A673 (cell line): ENCODE measurements around the gene GDF15. TPM values are rescaled to one million over a fixed set of nuclear protein-coding genes. Genes with fewer than 3 reads are reported as not detected.
A peak's percentile ranks its signal among the peaks of the same experiment; 100 is the strongest.

Experiments used
- BruUV-seq: library from RNA; stranded (reverse); fragments of 400-500 nt; replicated peaks from 2 replicates; lab custom pipeline; 2021; lab: Mats Ljungman, UMichigan
- CTCF ChIA-PET: fragments of 300-600 bp; sonication (Branson Sonifier 250); formaldehyde crosslinking; loops from one replicate; lab custom pipeline; 2022; ENCODE audit warnings: antibody characterized with exemption; lab: Charles Lee
- POLR2A ChIA-PET: fragments of 300-600 bp; sonication (Branson Sonifier 250); formaldehyde crosslinking; loops from one replicate; lab custom pipeline; 2022; ENCODE audit warnings: antibody characterized with exemption; ENCODE audit not compliant: low non-redundant PET; lab: Charles Lee
- DNase-seq: peaks from one replicate; pipeline ENCODE4 v3.0.0-alpha.2; 2015; ENCODE audit warnings: low spot score
- H3K27ac ChIP-seq: fragments of 200-600 bp; sonication (generic); 2 replicates; pipeline ENCODE4 v1.5.1; 2016; ENCODE audit warnings: mixed run types, low read depth, mild to moderate bottlenecking, mixed read lengths, antibody characterized with exemption, low read length; ENCODE audit not compliant: poor library complexity, severe bottlenecking
- H3K27me3 ChIP-seq: fragments of 200-600 bp; sonication (generic); replicated peaks from 2 replicates; pipeline ENCODE4 v1.6.1; 2017; ENCODE audit warnings: mixed run types, low read depth, mild to moderate bottlenecking, mixed read lengths, antibody characterized with exemption, low read length; ENCODE audit not compliant: insufficient read depth, poor library complexity
- H3K36me3 ChIP-seq: fragments of 200-600 bp; sonication (generic); 2 replicates; pipeline ENCODE4 v1.6.1; 2016; ENCODE audit warnings: mixed run types, mild to moderate bottlenecking, mixed read lengths, antibody characterized with exemption, low read length; ENCODE audit not compliant: insufficient read depth, poor library complexity, severe bottlenecking
- H3K4me1 ChIP-seq: fragments of 200-600 bp; sonication (generic); 2 replicates; pipeline ENCODE4 v1.6.1; 2017; ENCODE audit warnings: mixed run types, mild to moderate bottlenecking, mixed read lengths, antibody characterized with exemption, low read length; ENCODE audit not compliant: insufficient read depth, poor library complexity, severe bottlenecking
- H3K4me3 ChIP-seq: fragments of 200-600 bp; sonication (generic); 2 replicates; pipeline ENCODE4 v1.5.1; 2016; ENCODE audit warnings: low read depth, mixed run types, mild to moderate bottlenecking, mixed read lengths, low read length; ENCODE audit not compliant: poor library complexity, severe bottlenecking
- H3K9me3 ChIP-seq: fragments of 200-600 bp; sonication (generic); 2 replicates; pipeline ENCODE4 v1.6.1; 2016; ENCODE audit warnings: mixed run types, low read depth, mild to moderate bottlenecking, mixed read lengths, antibody characterized with exemption, low read length; ENCODE audit not compliant: poor library complexity, severe bottlenecking
- EZH2 ChIP-seq: fragments of 200-600 bp; sonication (generic); IDR thresholded peaks from 2 replicates; pipeline ENCODE4 v1.6.1; 2017; ENCODE audit warnings: borderline replicate concordance, low read depth, mild to moderate bottlenecking, mixed read lengths, antibody characterized with exemption, low read length; ENCODE audit not compliant: poor library complexity, severe bottlenecking
- intact Hi-C: fragments of 100-400 bp; cut with micrococcal nuclease; formaldehyde crosslinking; loops from one replicate; pipeline ENCODE4 v1.10.0; 2022; ENCODE audit not compliant: unreplicated experiment
- microRNA-seq: library from miRNA; unstranded; fragments of <30 nt; microRNA quantifications from one replicate; pipeline ENCODE4 v1.2.0, GENCODE V29; 2021
- total RNA-seq: library from RNA; stranded (reverse); gene quantifications from 2 replicates; pipeline ENCODE4 v1.2.3, GENCODE V29; 2021
- TF ChIP-seq, protein P1 (sequence below): fragments of 300-800, 200-600 bp; sonication (generic); conservative IDR thresholded peaks from 2 replicates; pipeline ENCODE4 v1.5.1; 2017; ENCODE audit warnings: low read depth, mild to moderate bottlenecking, antibody characterized with exemption, low read length, moderate library complexity, mixed read lengths

The GDF15 gene
- total RNA-seq, 1 experiment from 2014 or later, result 4.0 TPM

- peak within 1 kb of the TSS; percentile 84 for H3K27ac ChIP-seq
- peaks cover 47% of the 10 kb centered on the region for H3K4me1 ChIP-seq
- intact Hi-C loops, result no loop called here
- POLR2A ChIA-PET, result interaction anchor here (0.6 kb wide), 2 partner anchors 139 to 529 kb away, joined by 3 to 12 read pairs; no protein-coding TSS in a partner anchor
- peak; percentile 67 for DNase-seq
- no peaks in the 10 kb centered on the region for H3K27me3 ChIP-seq
- BruUV-seq, result no TSS peak
- peak within 1 kb of the TSS; percentile 66 for H3K4me3 ChIP-seq
- CTCF ChIA-PET, result interaction anchor here (0.6 kb wide), 2 partner anchors 8 to 89 kb away, joined by 5 to 6 read pairs; no protein-coding TSS in a partner anchor
- TF ChIP-seq, protein P1, sequence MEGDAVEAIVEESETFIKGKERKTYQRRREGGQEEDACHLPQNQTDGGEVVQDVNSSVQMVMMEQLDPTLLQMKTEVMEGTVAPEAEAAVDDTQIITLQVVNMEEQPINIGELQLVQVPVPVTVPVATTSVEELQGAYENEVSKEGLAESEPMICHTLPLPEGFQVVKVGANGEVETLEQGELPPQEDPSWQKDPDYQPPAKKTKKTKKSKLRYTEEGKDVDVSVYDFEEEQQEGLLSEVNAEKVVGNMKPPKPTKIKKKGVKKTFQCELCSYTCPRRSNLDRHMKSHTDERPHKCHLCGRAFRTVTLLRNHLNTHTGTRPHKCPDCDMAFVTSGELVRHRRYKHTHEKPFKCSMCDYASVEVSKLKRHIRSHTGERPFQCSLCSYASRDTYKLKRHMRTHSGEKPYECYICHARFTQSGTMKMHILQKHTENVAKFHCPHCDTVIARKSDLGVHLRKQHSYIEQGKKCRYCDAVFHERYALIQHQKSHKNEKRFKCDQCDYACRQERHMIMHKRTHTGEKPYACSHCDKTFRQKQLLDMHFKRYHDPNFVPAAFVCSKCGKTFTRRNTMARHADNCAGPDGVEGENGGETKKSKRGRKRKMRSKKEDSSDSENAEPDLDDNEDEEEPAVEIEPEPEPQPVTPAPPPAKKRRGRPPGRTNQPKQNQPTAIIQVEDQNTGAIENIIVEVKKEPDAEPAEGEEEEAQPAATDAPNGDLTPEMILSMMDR, result no peak
- TF ChIP-seq EZH2, result no peak
- peaks cover 26% of the 10 kb centered on the region for H3K36me3 ChIP-seq
- H3K9me3 ChIP-seq, result no peaks in the 10 kb centered on the region
These were observed 51.8 kb downstream of the GDF15 start, which contains the start of gene ISYNA1 for GRCh38 chr19:18437491-18438330. Gene ISYNA1, minus strand, starts transcription at chr19:18438133. Its CDS starts 154 bp downstream, at chr19:18437979.

DNA sequence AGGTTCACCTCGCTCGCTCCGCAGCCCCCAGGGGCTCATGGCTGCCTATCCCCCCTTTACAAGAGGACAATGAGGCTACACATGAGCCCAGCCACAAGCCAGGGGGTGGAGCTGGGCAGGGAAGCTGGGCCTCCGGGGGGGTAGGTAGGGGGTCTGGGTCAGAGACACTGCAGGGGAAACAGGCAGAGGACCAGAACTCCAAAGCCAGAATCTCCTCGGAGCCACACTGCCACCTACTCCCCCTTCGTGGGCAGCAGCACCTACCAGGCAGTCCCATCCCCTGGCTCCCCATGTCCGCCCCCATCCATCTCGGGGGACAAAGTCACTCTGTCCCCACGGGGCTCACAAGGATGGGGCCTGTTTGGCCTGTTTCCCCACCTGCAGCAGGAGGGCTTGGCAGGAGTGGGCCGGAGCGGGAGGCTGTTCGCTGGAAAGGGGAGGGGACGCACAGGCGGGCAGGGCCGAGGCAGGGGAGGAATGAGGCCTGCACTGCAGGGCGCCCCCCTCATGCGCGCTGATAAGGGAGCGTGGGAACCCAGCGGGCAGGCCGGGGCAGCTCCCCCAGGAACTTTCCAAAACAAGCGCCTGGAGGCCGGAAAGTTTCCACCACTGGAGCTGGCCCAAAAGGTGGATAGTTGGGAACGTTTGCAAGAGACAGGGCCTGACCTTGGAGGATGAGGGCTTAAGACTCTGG, 52.5 kb downstream of the GDF15 start:
- DNase-seq, result no peak
- Histone ChIP-seq H3K4me1 (peaks cover 41% of the 10 kb centered on the region), H3K27me3 (no peaks in the 10 kb centered on the region), H3K4me3 (peak overlapping the region; percentile 66), H3K27ac (peak overlapping the region; percentile 84), H3K36me3 (peaks cover 26% of the 10 kb centered on the region), H3K9me3 (no peaks in the 10 kb centered on the region)
- ChIA-PET POLR2A (interaction anchor here (0.6 kb wide), 1 partner anchor 528 kb away, joined by 12 read pairs; no protein-coding TSS in a partner anchor), CTCF (interaction anchor here (0.8 to 2.0 kb wide), 2 partner anchors 13 to 23 kb away, joined by 3 to 5 read pairs; no protein-coding TSS in a partner anchor)
- TF ChIP-seq, protein P1, result no peak
- no peak for TF ChIP-seq EZH2
- intact Hi-C loops, result no loop called here
- BruUV-seq, result no TSS peak

Small RNA genes lying within 50 kb of the gene (microRNA-seq; reads per million reads assigned to microRNA genes)
- gene MIR3189, result not detected

Other genes starting within 250 kb of the GDF15 start
- gene PIK3R2, start 233.0 kb upstream of the GDF15 start, total RNA-seq, result 38.1 and 41.9 TPM in 2 replicates
- gene IFI30, start 212.3 kb upstream of the GDF15 start, total RNA-seq, result not detected in 2 replicates
- 20.2 and 21.3 TPM in 2 replicates for gene MPV17L2, start 192.9 kb upstream of the GDF15 start, total RNA-seq
- gene RAB3A, start 182.1 kb upstream of the GDF15 start, total RNA-seq, result 2.9 and 4.2 TPM in 2 replicates
- not detected in 2 replicates for gene PDE4C, start 159.7 kb upstream of the GDF15 start, total RNA-seq
- 10.2 and 12.0 TPM in 2 replicates for gene IQCN, start 111.7 kb upstream of the GDF15 start, total RNA-seq
- 128 and 136 TPM in 2 replicates for gene JUND, start 104.5 kb upstream of the GDF15 start, total RNA-seq
- 252 and 262 TPM in 2 replicates for gene LSM4, start 63.1 kb upstream of the GDF15 start, total RNA-seq
- 15.8 and 23.0 TPM in 2 replicates for gene PGPEP1, start 45.6 kb upstream of the GDF15 start, total RNA-seq
- not detected in 2 replicates for gene LRRC25, start 11.5 kb downstream of the GDF15 start, total RNA-seq
- gene SSBP4, start 33.2 kb downstream of the GDF15 start, total RNA-seq, result 242 and 248 TPM in 2 replicates
- gene ISYNA1, start 52.0 kb downstream of the GDF15 start, total RNA-seq, result 153 and 223 TPM in 2 replicates
- 15.8 and 16.4 TPM in 2 replicates for gene ELL, start 135.9 kb downstream of the GDF15 start, total RNA-seq
- gene FKBP8, start 157.4 kb downstream of the GDF15 start, total RNA-seq, result 210 and 245 TPM in 2 replicates
- gene KXD1, start 171.7 kb downstream of the GDF15 start, total RNA-seq, result 111 and 114 TPM in 2 replicates
- 1,270 and 1,348 TPM in 2 replicates for gene UBA52, start 185.7 kb downstream of the GDF15 start, total RNA-seq
- 61.4 and 74.9 TPM in 2 replicates for gene REX1BD, start 202.6 kb downstream of the GDF15 start, total RNA-seq
- 192 and 305 TPM in 2 replicates for gene CRLF1, start 220.6 kb downstream of the GDF15 start, total RNA-seq
- 9.3 and 18.0 TPM in 2 replicates for gene TMEM59L, start 226.7 kb downstream of the GDF15 start, total RNA-seq